CD4-positive, alpha-beta T cell treated with Interleukin-15 for 4 hours (primary cell): ENCODE results near the gene COL5A1.

Source experiments
- DNase-seq: peaks from one replicate; pipeline ENCODE4 v3.0.0-alpha.2; 2020; ENCODE audit warnings: low spot score

Gene COL5A1

DNA sequence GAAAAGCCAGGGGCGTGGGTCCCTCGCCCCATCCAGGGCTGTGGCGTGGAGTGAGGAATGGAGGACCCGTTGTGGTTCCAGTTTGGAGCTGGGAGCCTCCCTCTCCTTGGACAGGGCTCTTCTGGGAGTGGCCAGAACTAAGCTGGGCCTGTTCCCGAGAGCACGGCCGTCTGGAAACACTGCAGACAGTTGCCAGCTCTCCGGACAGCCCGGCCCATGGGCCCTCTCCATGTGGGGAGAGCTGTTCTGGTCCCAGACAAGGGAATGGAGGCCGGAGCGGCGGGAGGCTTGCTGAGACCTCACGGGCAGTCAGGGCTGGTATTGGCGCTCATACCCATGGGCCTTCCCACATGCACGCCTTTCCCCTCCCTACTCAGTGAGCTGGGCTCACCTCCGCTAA lies 193.8 kb downstream of the COL5A1 start:
- DNase-seq, result no peak

DNA sequence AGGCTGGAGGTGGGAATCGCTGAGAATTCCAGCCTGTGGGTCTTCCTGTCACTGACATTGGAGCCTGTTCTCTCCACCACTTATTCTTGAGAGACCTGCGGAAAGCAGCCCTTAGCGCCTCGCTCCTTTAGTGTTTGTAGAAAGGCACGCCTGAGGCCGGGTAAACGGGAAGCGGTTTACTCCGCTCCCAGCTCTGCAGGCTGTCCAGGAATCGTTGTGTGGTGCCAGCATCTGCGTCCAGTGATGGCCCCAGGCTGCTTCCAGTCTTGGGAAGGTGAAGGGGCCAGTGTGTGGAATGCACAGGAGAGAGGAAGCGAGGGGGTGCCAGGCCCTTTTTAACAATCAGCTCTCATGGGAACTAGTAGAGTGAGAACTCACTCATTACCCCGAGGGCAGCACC lies 194.4 kb downstream of the COL5A1 start:
- no peak for DNase-seq

DNA sequence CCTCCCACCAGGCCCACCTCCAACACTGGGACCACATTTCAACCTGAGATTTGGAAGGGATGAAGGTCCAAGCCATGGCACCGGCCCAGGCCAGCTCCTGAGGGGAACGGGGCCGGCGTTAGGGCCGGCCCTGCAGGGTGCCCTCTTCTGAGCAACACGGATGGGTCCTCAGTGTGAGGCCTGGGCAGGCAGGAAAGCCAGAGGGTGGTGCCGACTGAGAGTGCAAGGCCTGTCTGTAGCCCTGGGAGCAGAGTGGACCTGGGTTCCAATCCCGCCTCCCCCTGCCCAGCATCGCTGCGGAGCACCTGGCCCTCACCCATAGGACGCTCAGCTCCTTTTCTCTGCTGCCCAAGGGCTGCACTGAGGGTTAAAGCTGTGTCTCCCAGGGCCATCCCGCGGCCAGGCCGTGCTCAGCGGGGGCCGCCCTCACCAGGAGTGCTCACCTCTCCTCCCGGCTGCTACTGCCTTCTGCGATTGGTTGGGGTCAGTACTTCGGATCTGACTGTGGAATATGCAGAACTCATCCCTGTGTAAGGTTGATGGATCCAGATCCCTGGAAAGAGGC lies 194.9 kb downstream of the COL5A1 start:
- DNase-seq, result no peak

DNA sequence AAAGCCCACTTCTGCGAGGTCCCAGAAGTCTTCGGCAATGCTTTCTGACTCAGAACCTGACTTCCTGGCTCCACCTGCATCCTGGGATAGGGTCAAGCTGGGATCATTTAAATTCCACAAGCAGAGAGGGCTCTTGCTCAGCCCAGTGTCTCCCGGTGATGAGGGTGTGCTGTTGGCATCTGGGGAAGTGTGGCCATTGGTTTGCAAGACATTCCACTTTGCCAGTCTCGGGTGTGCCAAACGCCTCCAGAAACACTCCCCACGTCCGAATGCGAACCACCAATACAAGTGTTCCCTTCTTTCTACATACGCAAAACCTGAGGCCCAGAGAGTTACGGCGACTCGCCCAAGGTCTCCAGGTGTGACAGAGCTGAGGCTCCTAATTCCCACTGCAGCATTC lies 195.9 kb downstream of the COL5A1 start:
- DNase-seq, result no peak

DNA sequence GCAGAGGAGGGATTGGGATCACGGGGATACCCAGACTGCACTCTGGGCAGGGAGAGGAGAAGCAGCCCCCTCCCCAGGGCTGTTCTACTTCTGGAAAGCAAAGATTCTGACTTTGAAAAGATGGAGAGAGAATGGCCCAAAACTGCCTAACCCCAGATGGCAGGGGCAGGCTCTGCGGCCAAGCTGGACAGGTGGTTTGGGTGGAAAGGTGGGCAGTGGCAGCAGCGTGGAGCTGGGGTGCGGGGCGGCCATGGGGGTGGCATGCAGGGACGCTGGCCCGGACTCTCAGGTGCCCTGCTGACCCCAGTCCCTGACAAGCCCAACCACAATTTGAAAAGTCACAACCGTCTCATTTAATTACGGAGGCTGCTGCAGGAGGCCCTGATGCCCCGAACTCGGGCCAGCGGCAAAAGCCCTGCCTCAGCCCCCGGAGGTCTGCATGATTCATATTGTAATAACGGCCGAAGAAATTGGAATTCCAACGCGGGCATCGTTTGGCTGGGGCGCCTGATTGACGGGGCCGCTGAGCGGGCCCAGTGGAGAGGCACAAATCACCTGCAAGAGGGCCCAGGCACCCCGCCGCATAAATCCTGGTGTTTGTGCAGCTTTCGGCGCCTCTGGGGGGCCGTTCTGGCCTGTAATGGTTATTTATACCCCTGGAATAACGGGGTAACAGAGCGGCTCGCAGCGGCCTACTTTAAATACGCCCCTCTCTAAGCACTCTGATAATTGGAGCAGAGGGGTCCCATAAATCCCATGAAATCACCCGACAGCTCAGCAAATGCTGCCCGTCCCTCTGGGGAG lies 197.2 kb downstream of the COL5A1 start:
- DNase-seq, result no peak

DNA sequence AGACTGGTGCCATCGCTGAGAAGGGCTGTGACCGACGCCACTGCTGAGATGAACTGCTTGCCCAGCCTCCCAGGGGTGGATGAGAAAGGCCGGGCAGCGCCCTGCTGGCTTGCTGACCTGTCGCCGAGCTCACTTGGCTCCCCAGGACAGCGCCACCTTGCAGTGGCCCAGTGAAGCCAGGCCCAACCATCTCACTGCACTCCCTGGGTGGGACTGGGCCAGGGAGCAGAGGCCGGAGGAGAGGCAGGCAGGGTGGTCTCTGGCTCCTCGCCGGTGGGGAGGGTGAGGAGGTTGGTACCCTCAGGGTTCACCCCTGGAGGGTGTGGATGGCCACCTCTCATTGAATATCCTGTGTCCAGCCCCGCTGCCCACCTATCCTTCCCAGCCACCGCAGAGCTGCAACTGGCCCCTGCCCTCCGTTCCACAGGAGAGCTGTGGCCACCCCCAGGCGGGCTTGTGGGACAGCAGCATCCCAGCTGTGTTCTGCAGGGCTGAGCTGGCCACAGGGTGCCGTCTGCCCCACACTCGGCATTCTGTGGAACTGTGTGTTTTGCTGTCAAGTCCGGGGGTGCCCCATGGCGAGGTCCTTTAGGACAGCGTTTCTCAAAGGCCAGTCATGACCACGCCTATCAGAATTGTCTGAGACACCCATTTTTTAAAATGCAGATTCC lies 198.0 kb downstream of the COL5A1 start:
- no peak for DNase-seq

DNA sequence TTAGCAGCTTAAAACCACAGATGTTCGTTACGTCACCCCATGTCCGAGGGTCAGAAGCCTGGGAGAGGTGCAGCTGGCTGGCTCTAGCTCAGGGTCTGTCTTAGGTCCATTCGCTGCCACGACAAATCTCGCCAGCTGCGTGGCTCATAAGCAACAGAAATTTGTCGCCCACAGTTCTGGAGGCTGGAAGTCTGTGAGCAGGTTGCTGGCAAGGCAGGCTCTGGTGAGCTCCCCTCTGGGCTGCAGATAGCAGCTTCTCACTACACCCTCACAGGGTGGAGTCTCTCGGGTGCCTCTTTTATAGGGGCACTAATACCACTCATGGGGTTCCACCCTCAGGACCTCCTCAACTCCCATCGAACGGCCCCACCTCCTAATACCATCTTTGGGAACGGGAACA lies 198.9 kb downstream of the COL5A1 start:
- no peak for DNase-seq

DNA sequence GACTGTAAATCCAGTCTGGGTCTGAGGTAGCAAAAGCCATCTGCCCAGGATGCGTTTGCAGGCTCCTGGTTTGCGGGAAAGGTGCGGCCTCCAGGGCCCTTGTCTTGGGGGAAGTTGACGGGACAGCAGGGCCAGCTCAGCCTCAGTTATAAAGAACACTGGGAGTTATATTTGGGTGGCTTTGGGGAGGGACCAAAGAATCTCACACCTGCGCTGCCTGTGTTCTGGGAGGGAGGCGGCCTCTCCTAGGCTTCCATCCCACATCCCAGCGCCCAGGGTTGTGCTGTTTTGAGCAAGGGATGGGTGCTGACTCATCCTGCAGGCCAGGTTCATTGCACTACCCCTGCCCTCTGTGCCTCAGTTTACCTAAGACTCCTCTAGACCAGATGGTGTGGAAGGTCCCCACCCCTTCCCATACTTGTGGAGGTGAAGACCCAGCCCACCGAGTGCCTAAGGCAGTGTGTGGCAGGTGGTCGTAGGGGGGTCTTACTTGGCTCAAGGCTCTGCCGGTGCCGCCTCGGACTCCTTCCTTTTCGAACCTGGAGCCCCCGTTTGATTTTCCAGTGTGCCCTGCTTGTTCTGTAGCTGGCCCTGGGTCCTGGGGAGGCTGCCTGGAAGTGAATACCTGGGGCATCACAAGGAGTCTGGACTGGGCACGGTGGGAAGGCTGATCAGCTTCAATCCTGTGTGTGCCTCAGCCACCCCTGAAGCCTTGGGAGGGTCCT lies 199.7 kb downstream of the COL5A1 start:
- no peak for DNase-seq

DNA sequence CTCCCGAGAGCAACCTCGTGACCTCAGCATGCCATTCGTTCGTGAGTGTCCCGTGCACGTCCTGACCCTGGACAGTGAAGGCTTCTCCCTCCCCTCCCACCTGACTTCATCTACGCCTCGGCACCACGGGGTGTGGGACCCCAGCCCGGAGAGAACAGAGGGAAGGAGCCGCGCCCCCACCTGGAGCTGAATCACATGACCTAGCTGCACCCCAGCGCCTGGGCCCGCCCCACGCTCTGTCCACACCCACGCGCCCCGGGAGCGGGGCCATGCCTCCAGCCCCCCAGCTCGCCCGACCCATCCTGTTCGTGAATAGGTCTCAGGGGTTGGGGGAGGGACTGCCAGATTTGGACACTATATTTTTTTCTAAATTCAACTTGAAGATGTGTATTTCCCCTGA lies 200.7 kb downstream of the COL5A1 start:
- DNase-seq, result no peak

DNA sequence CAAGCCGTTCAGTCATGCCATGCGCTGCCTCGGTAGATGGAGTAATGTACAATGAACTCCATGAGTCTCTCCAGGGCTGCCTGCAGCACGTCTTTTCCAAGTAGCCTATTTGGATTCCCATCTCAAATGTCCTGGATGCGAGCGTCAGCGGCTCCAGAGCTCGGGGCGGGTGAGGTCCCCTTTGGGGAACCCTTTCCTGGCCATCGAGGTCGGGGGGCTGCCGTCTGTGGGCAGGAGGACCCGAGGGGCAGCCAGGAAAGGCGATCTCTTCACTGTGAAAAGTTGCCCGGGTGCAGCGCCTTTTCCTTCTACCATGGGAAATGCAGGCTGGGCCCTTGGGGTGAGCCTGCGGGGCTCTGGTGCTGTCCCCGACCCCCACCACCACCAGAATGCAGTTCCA lies 202.1 kb downstream of the COL5A1 start:
- DNase-seq, result no peak

DNA sequence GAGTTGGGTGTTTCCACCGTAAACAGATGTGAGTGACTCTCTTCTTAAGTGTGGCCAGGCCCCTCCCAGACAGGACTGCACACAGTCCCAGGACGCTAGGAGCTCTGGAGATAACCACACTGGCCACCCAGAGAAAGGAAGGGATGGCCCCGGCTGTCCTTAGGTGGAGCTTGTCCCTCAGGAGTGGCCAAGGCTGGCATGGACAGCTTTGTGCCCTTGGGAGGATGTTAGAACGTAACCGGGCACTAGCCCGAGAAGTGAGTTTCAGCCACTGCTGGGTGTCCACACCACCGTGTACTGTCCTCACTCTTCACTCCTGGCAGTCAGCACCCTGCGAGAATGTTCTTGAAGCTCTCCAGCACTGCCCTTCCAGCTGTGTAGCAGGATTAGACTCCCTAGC lies 203.2 kb downstream of the COL5A1 start:
- DNase-seq, result no peak

DNA sequence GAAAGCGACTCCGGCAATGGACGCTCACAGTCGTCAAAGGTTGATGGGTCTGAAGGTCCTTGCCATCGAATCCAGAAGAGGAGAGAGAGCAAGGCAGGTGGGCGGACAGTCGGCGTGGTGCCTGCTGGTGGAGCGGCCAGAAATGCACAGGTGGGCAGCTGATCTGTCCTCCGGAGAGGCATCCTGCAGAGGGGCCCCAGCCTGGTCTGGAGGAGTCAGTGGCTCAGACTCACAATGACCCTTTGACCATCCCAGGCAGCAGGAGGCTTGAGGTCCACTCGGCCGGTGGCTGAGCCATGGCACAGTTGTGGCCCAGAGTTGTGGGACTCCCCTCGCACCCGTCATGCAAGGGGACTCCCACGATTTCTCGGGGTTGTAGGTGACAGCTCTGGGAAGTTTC lies 204.6 kb downstream of the COL5A1 start:
- DNase-seq, result no peak

DNA sequence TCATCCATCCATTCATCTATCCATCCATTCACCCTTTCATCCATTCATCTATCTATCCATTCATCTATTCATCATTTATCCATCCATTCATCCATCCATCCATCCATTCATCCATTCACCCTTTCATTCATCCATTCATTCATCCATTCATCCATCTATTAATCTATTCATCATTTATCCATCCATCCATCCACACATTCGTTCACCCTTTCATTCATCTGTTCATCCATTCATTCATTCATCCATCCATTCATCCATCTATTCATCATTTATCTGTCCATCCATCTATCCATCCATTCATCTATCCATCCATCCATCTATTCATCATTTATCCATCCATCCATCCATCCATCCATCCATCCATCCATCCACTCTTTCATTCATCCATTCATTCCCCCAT lies 205.1 kb downstream of the COL5A1 start:
- DNase-seq, result no peak

DNA sequence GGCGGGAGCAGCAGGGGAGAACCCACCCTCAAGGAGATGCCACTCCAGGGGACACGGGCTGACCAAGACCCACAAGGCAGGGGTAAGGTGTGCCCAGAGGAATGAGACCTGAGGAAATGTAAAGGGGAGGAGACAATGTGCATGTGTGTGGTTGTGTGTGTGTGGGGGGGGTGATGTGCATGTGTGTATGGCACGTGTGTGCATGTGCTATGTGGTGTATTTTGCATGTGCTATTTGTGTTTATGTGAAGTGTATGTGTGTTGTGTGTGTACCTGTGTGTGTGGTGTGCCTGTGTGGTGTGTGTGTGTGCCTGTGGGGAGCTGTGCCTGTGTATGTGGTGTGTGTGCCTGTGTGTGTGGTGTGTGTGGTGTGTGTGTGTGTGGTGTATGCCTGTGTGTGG lies 205.5 kb downstream of the COL5A1 start:
- no peak for DNase-seq

DNA sequence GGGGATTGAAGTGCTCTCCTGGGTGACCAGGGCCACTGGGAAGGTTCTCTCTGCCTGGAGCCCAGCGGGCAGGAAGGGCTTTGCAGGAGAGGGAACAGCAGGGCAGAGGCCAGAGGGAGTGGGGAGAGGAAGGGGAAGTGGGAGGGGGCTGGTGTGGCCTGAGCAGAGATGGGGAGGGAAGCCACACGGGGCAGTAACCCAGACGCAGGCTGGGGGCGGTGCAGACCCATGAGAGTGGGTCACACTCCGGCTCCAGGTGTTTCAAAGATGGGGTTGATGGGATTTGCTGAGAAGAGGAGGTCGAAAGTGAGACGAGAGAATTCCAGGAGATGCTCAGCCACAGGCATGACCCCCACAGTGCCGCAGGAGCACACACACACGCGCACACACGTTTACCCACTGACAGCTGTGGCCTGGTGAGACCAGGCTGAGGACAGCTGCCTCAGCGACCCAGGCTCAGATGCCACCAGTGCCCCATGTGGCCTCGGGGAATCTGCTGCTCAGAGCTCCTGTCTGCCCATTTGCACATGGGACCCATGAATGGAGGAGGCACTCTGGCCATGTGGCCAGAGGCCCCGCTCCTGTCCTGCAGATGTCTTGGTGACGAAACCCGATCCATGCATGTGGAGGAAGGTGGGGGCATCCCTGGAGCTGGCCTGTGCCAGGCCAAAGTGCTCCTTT lies 206.3 kb downstream of the COL5A1 start:
- no peak for DNase-seq

DNA sequence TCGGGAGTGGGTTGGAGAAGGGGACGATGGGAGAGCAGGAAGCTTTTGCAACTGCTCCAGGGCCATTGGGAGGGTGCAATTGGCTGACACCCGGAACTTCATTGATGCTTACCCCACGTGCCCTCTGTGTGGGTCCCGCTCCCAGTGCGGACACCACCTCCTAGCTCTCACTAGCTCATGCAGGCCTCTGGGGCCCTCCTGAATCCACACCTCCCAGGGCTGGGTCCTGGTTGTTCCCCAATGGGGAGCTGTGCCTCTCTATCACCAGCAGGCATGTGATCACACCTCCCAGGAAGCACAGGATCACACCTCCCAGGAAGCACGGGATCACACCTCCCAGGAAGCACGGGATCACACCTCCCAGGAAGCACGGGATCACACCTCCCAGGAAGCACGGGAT lies 206.9 kb downstream of the COL5A1 start:
- DNase-seq, result no peak

DNA sequence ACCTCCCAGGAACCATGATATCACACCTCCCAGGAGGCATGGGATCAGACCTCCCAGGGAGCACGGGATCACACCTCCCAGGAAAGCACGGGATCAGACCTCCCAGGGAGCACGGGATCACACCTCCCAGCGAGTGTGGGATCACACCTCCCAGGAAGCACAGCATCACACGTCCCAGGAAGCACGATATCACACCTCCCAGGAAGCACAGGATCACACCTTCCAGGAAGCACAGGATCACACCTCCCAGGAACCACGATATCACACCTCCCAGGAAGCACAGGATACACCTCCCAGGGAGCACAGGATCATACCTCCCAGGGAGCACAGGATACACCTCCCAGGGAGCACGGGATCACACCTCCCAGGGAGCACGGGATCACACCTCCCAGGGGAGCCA lies 209.0 kb downstream of the COL5A1 start:
- no peak for DNase-seq

DNA sequence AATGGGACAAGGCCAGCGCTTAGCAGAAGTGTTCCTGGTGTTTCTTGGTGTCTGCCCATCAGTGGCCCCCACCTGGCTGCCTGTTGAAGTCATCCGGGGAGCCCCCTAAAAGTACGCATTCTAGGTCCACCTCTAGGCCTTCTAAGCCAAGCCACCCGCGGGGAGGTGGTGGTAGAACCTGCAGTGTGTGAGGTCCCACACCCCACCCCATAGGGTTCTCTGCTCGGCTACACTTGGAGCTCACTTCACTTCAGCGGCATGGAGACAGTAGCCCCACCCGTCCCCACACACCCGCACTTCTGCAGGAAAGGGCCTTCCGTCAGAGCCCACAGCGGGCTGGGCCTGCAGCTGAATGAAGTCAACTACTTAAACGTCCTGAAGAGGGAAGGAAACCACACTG lies 209.4 kb downstream of the COL5A1 start:
- DNase-seq, result no peak

DNA sequence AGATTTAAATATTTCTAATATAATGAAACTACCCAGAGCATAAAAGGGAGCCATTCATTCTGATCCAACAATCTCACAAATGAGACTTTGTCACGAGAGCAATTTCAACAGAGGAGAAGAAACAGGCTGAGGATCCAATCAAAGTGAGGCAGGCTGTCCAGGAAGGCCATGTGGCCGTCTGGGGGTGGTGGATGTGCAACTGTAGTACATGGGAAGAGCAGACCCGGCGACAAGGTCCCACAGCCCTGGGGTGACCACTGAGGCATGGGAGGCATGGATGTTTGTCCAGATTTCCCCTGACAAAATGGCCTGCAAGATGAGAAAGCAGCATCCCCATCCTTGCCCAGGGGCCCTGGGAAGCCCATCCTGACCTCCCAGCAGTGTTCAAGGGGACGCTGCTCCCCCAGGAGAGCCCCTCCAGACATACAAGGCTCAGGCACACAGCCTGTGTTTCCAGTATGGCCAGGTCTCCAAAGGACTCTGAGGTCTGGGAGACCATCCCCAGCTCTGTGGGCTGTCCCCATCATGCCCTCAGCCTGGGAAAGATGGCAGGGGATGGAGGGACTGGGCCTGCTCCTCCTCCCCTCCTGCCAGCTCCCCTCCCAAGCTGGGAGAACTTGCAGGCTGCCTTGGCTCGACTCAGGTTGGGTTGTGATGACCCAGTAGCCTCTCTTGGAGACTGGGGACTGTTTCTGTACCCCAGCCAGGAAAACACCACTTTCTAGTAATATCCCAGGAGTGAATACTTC lies 211.5 kb downstream of the COL5A1 start:
- DNase-seq, result no peak

DNA sequence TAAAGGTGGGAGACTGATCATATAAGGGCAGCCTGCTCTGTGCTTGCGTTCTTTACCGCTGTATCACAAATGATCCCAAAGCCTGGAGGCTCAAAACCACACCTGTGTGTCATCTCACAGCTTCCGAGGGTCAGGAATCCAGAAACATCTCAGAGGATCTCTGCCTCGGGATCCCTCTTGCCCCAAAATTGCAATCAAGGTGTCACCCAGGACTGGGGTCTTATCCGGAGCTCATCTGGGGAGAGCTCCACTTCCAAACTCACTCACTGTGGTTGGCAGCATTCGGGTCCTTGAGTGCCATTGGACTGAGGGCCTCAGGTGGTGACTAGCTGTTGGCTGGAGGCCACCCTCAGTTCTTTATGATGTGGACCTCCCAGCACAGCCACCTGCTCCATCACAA lies 212.3 kb downstream of the COL5A1 start:
- no peak for DNase-seq

DNA sequence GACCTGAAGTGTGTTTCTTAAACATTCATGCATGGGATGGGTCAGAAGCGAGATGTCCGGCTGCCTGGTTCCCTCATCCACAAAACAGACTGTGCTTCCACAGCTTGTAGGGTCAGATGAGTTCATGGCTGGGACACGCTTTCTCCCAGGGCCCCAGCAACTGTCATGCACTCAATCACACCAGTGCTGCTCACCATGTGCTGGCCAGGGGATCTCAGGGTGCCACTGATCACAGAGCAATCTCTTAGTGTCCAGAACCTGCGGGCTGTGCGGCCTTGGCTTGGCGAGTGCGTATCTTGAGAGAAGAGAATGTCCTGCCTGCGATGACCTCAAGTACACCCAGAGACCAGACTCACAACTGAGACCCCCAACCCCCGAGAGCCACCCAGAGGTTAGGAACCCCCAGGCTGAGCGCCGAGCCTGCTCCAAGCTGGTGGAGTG lies 213.0 kb downstream of the COL5A1 start:
- no peak for DNase-seq
